Ecto neural progenitor cell (in vitro differentiated cells): ENCODE data around the gene HIRA.
"Not testable (repeated sequence)": the region's sequence is repeated elsewhere in the genome, so short reads cannot be mapped to it uniquely, and the experiment has no call there.

Experiments used
- DNase-seq: peaks from one replicate; pipeline ENCODE4 v3.0.0-alpha.2; 2018; ENCODE audit warnings: low spot score

HIRA gene

DNA sequence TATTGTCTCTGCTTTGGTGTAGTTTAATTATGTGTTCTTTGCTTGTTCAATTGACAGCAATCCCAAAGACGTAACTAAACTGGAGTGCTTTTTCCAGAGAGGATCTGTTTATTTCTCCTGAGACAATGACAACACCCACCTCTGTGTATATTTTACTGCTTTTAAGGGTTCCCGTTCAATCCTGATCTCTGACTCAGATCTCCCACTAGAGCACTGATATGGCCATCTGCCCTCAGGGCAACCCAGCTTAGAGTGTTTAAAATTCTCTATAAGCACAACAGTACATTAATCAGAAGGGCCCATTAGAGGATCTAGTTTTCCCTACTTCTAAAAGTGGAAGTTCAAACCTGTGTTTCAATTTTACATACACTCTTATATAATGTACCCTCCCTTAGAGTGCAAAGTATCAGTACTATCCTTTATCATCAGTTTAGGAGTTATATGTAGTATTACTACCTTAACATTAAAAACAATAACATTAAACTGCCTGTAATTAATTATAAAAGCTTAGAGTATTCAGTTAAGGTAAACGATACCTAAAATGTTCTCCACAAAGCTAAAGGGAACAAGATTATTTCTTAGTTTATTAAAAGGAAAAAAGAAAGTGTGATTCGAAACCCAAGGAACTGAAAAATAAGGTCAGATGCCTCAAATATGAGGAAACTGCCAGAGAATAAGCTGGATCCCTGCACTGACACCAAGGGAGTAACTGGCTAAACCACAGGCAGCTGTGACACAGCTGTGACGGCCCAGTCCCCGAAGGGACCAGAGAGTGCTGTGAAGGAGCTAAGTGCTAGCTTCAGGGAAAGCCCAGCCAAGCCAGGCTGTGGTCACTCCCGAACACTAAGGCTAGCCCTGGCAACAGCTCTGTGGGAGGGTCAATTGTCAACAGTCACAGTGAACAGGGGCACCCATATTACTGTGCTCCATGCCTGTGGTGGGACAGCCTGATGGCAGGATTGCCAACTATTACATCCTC lies 32.2 kb upstream of the HIRA start:
- no peak for DNase-seq

DNA sequence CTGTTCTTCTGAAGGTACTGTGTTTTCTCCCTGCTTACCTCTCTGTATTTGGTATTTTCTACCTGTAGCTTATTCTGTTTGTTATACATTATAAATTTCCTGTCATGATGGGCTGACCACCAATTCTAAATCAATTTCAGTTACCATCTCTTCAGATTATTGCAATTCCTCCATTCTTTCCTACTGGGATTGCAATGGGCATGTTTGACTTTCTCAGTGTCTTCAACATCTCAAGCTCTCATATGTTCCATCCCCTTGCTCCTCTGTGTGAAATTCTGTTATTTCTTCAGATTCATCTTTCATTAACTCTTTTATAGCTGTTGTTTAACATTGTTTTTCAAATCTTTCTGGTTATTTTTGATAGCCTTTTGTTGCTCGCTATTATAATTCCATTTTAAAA lies 31.5 kb upstream of the HIRA start:
- DNase-seq: no peak

GRCh38 chr22:19461506-19461905 lies 30.0 kb upstream of the HIRA start:
- DNase-seq: no peak

- DNase-seq: no peak
These were observed 28.5 kb upstream of the HIRA start for GRCh38 chr22:19460036-19460435.

DNA sequence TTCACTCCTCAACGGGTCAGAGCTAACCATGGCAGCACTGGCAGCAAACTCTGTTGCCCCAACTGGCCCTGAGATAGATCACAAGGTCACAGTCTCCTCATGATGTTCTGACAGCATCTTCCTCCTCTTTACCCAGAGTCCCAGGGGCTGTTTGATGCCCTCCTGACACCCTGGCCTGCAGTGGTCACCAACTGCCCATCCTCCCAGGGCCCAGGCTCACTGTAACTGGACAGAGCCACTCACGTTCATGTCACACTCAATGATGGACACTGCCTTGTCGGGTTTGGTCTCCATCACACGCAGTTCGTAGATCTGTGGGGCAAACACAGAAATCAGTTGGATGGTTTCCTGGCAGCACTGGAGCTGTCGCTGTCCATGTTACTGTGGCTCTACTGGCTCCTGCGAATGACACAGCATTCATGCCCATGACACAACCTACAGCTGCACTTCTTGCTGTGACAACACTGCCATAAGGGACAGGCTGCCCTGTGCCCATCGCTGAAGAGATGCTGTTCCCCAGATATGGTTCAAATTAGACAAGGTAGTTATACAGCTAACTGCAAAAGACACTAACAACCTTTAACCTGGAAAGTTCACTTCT lies 26.4 kb upstream of the HIRA start:
- DNase-seq: no peak

DNA sequence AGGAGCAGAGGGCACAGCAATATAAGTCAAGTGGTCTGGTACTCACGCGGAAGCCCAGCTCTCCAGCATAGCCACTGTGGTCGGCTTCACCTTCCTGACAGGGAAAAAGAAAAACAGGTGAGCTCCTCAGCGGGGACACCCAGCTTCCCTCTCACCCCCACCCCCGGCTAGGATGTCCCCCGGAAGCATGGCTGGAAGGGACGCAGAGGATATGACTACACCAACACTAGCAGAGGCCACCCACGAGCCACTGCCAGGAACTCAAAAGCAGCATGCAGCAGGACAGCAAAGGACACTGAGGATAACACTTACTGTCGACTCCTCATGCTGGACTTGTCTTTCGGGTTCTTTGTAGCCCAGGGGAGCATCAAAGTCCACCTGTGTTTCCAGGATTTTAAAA lies 25.0 kb upstream of the HIRA start:
- DNase-seq: no peak

DNA sequence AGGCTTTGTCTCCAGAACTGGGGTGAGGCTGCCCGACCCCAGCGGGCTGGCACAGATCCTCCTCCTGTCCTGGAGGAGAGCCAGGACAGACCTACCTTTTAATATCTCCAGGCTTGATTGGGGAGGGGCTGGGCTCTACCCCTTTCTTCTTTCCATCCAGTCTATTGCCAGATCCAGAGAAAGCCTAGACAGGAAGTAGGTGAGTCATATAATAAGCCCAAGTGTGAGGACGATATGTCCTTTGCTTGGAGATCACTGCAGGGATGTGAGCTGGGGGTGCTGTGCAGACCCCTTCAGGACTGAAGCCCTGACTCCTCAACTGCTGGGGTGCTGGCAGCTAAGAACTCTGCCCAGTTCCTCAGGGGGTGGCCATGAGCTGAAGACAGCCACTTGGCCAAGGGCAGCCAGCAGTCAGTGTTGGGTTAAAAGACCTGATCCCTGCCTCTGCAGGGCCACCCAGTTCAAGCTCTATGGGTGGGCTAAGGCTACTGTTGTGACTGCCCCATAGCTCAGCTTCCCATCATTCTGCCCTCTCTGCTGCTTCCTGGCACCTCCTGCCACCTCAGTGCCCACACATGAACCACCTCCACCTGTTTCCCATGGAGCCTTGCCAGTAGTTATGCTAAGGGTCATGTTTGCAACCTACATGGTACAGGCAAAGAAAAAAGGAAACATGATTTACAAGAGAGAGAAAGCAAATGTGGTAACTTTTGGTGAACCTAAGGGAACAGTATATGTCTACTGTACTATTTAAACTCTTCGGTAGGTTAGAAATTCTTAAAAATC lies 24.2 kb upstream of the HIRA start:
- DNase-seq: no peak

GRCh38 chr22:19455033-19455432 lies 23.5 kb upstream of the HIRA start:
- DNase-seq: no peak

DNA sequence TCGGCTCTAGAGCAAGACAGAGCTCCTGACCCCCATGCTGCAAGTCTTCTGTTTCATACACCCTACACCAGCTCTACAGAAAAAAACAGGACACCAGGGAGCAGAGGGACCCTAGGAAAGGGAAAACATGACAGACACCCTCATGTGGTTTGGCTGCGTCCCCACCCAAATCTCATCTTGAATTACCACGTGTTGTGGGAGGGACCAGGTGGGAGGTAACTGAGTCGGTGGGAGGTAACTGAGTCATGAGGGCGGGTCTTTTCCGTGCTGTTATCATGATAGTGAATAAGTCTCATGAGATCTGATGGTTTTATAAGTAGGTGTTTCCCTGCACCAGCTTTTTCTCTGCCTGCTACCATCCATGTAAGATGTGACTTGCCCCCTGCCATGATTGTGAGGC lies 22.6 kb upstream of the HIRA start:
- DNase-seq: no peak

GRCh38 chr22:19453718-19454117 lies 22.2 kb upstream of the HIRA start:
- DNase-seq: no peak

GRCh38 chr22:19451570-19451969 lies 20.0 kb upstream of the HIRA start:
- DNase-seq: no peak

DNA sequence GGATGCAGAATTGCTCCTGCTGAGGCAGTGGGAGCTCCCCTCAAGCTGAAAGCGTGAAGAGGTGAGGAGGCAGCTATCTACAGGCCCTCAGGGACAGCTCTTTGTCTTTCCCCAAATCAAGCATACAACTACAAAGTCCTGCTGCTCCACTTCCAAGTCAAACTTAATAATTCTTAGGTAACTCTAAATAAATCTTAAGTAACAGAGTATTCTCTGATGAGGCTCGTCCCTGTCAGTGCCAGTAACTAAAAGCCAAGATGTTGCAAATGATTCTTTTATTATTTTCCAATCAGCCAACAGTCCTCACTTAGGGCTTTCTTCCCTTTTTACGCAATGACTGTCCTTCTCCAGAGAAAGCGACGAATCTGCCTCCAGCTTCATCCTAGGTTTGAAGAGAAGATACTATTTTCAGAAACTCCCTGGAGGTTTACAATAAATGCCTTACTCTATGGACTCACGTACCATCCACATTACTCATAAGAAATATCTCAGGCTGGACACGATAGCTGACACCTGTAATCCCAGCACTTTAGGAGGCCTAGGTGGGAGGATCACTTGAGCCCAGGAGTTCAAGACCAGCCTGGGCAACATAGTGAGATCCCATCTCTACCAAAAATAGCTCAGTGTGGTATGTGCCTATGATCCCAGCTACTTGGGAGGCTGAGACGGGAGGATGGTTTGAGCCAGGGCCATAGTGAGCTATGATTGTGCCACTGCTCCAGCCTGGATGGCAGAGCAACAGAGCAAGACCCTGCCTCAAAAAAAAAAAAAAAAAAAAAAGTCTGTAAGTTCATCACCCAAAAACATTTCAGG lies 19.0 kb upstream of the HIRA start:
- DNase-seq: no peak

DNA sequence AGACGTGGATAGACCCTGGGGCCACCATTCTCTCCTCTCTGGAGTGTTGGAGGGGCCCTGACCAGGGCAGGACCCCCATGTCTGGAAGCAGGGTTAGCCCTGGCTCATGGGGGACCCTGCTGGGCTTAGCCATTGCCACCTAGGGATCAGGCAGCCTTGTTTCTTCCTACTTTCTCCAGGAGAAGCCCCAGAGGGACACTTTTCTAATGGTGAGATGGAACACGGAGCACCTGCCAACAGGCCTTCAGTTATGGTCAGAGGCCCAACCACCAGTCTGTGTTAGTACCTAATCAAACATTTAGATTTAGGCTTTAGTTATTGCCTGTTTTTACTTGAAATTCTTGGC lies 17.9 kb upstream of the HIRA start:
- no peak for DNase-seq

DNA sequence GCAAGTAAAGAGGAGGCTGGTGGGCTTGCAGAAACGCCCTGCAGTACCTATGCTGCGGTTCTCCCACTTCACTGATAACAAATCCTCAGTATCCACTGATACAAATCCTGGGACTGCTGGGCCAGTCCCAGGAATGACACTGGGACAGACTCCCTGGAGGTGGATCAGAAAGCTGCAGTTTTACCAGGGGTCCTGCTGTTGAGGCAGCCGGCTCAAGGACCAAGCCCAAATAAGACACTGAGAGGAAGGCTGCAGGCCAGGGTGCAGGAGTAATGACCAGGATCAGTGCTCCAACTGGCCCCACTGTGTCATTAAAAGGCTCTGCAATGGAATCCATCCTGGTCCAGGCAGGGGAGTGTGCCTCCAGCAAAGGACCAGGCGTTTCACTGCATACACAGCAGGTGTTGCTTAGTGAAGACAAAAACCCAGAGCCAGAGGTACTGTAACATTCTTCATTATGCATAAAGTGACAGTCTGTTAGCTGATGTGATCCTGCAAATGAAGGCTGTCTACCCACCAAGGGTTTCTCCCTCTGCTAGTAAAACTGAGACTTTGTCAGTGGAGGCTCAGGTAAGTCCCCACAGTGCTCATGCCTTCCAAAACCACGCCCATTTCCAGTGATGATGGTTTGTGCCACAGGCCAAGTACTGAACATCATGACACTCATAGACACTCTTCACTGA lies 17.3 kb upstream of the HIRA start:
- DNase-seq: no peak

- peak; percentile 64 for DNase-seq
These were observed 16.6 kb upstream of the HIRA start for GRCh38 chr22:19448076-19448607.

GRCh38 chr22:19447330-19448075 lies 16.0 kb upstream of the HIRA start, which contains the start of gene C22orf39:
Gene C22orf39, minus strand, starts transcription at chr22:19447711. Its CDS starts 23 bp downstream, at chr22:19447688.
- DNase-seq: peak; percentile 94

DNA sequence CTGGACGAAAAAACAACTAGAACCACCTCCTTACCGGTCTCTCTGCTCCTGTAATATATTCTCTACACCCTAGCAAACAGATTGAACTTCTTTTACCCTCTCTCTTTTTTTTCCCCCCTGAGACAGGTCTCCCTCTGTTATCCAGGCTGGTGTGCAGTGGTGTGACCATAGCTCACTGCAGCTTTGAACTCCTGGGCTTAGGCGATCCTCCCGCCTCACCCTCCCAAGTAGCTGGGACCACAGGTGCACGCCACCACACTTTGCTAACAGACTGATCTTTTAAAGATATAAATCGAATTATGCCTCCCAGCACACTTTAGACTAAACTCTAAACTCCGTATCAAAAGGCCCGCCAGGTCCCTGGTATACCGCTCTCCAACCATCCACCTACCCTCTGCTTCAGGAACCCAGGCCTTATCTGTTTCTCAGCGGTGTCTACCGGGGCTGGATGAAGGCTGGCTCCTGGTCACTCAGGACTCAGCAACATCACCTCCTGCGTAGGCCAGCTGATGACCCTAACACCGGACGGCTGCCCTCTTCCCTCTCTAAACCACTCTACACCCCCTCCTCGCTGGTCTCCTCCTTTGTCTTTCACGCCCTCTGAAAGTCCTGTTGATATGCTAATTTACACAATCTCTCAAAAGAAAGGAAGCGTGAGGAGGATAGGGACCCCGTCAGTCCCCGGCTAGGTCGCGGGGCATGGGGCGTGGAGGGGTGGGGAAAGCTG lies 15.2 kb upstream of the HIRA start:
- DNase-seq: no peak

DNA sequence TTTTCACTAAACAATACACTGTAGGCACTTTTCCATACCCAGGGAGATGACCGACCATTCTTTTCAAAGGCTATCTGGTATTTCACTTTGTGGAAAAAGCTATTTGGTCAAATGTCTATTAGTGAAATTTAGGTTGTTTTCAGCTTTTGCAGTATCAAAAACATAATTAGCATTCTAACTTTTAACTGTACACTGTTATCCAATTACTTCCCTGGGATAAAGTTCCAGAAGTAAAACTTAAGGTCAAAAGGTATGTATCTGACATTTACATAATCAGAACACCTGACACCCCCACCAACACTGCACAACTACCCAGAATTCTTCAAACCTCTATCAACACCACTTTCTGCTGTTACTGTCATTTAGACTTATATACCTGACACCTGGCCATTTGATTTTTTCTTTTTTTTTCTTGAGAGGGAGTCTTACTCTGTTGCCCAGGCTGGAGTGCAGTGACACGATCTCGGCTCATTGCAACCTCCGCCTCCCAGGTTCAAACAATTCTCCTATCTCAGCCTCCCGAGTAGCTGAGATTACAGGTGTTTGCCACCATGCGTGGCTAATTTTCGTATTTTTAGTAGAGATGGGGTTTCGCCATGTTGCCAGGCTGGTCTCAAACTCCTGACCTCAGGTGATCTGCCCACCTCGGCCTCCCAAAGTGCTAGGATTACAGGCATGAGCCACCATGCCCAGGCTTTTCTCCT lies 13.9 kb upstream of the HIRA start:
- DNase-seq: not testable (repeated sequence)
